ENCODE data around the gene CCDC30. TPM values are rescaled to one million over a fixed set of nuclear protein-coding genes. Genes with fewer than 3 reads are reported as not detected.

The CCDC30 gene
- total and polyA plus RNA-seq, 9 of the 15 experiments (the other 6 are each of a cell fraction or from before 2014, with no cell fraction given) = 0.05 to 0.91 (median 0.24) TPM

GRCh38 chr1:42541104-42541503, 78.0 kb downstream of the CCDC30 start (continued):
- TF ChIP-seq CHD7 (IDR thresholded peaks at IDR 0.05; ENCODE audit: low read depth, low read length) = no peak
- no peak for TF ChIP-seq NFE2L1 (tag; IDR thresholded peaks at IDR 0.05; ENCODE audit: borderline replicate concordance, low read depth)
- no peak for TF ChIP-seq TCF7 (IDR thresholded peaks at IDR 0.05; ENCODE audit: borderline replicate concordance)
- TF ChIP-seq SLC30A9 (CRISPR knock-in tag; IDR thresholded peaks at IDR 0.05) = no peak
- TF ChIP-seq THAP12 (CRISPR knock-in tag; IDR thresholded peaks at IDR 0.05) = no peak
- no peak for TF ChIP-seq HNRNPL (IDR thresholded peaks at IDR 0.05; ENCODE audit: low read depth, low read length)
- no peak for TF ChIP-seq FOSL1 (tag; conservative IDR thresholded peaks at IDR 0.05)
- no peak for TF ChIP-seq NR2C2 (CRISPR knock-in tag; IDR thresholded peaks at IDR 0.05)
- no peak for TF ChIP-seq NR2C2 (tag; IDR thresholded peaks at IDR 0.05)
- no peak for TF ChIP-seq PPARD (CRISPR knock-in tag; IDR thresholded peaks at IDR 0.05)
- TF ChIP-seq E4F1 (CRISPR knock-in tag; IDR thresholded peaks at IDR 0.05; ENCODE audit: borderline replicate concordance) = no peak
- no peak for TF ChIP-seq NCOA4 (IDR thresholded peaks at IDR 0.05; ENCODE audit: partially characterized antibody)
